Smooth muscle cell (in vitro differentiated cells): ENCODE results near the gene PLEKHA7. TPM values are rescaled to one million over a fixed set of nuclear protein-coding genes. Genes with fewer than 3 reads are reported as not detected.

Source experiments
- DNase-seq: peaks from one replicate; lab custom pipeline; 2025; ENCODE audit not compliant: unreplicated experiment; lab: John Stamatoyannopoulos, UW
- H2AFZ ChIP-seq: fragments of 200-600 bp; sonication (generic); 2 replicates; pipeline ENCODE4 v1.6.0; 2016; ENCODE audit warnings: antibody characterized with exemption, low read depth, mild to moderate bottlenecking
- H3F3A ChIP-seq: fragments of 200-600 bp; sonication (generic); 2 replicates; pipeline ENCODE4 v1.6.0; 2017; ENCODE audit warnings: antibody characterized with exemption, low read depth
- H3K27ac ChIP-seq: fragments of 200-600 bp; sonication (generic); 2 replicates; pipeline ENCODE4 v1.5.1; 2016; ENCODE audit warnings: low read depth, mild to moderate bottlenecking
- H3K27me3 ChIP-seq: fragments of 200-600 bp; sonication (generic); 2 replicates; pipeline ENCODE4 v1.6.1; 2016; ENCODE audit warnings: low read depth, mild to moderate bottlenecking
- H3K36me3 ChIP-seq: fragments of 200-600 bp; sonication (generic); 2 replicates; pipeline ENCODE4 v1.5.1; 2016; ENCODE audit warnings: low read depth
- H3K4me1 ChIP-seq: fragments of 200-600 bp; sonication (generic); 2 replicates; pipeline ENCODE4 v1.5.1; 2016; ENCODE audit warnings: low read depth
- H3K4me2 ChIP-seq: fragments of 200-600 bp; sonication (generic); 2 replicates; pipeline ENCODE4 v1.6.0; 2016; ENCODE audit warnings: mild to moderate bottlenecking
- H3K4me3 ChIP-seq: fragments of 200-600 bp; sonication (generic); 2 replicates; pipeline ENCODE4 v1.5.1; 2016; ENCODE audit warnings: mild to moderate bottlenecking
- H3K79me2 ChIP-seq: fragments of 200-600 bp; sonication (generic); 2 replicates; pipeline ENCODE4 v1.6.0; 2016; ENCODE audit warnings: low read depth, mild to moderate bottlenecking
- H3K9ac ChIP-seq: fragments of 200-600 bp; sonication (generic); 2 replicates; pipeline ENCODE4 v1.6.0; 2016; ENCODE audit warnings: low read depth
- H3K9me3 ChIP-seq: fragments of 200-600 bp; sonication (generic); replicated peaks from 2 replicates; pipeline ENCODE4 v1.5.1; 2016; ENCODE audit warnings: low read depth
- H4K20me1 ChIP-seq: fragments of 200-600 bp; sonication (generic); 2 replicates; pipeline ENCODE4 v1.6.0; 2016; ENCODE audit warnings: low read depth
- CTCF ChIP-seq: fragments of 200-600 bp; sonication (generic); IDR thresholded peaks from 2 replicates; pipeline ENCODE4 v1.5.1; 2017; ENCODE audit warnings: borderline replicate concordance, mild to moderate bottlenecking, antibody characterized with exemption; ENCODE audit not compliant: insufficient read depth, poor library complexity, severe bottlenecking
- WGBS: methylation state at CpG from one replicate; pipeline ENCODE4 v1.1.7; 2016; ENCODE audit warnings: low lambda C conversion rate; 5-methylcytosine and 5-hydroxymethylcytosine counted together
- polyA plus RNA-seq: library from polyadenylated mRNA; unstranded; fragments of >200 nt; fragmentation: Nextera tagmentation; extraction: Ambion mirVana; gene quantifications from 2 replicates; pipeline ENCODE4 v1.2.1, GENCODE V29; 2016
- total RNA-seq: library from RNA; depleted of rRNA; stranded (reverse); fragments of >200 nt; gene quantifications from 2 replicates; pipeline ENCODE4 v1.2.3, GENCODE V29; 2014

PLEKHA7 gene
- total and polyA plus RNA-seq, 2 experiments from 2014 or later, result 0.19 to 22.2 TPM

GRCh38 chr11:16809886-16810668, 204.1 kb downstream of the PLEKHA7 start:
- H4K20me1 ChIP-seq, result no peaks in the 10 kb centered on the region
- WGBS, result 89% methylated on average over 11 of the region's 11 CpGs
- H3K36me3 ChIP-seq, result no peaks in the 10 kb centered on the region
- H3K9me3 ChIP-seq, result no peaks in the 10 kb centered on the region
- H3K4me3 ChIP-seq, result no peak overlapping the region
- H3F3A ChIP-seq, result no peaks in the 10 kb centered on the region
- DNase-seq, result no peak
- no peak overlapping the region for H3K9ac ChIP-seq
- no peak overlapping the region for H3K4me2 ChIP-seq
- no peak for TF ChIP-seq CTCF
- no peak overlapping the region for H3K27ac ChIP-seq
- H3K79me2 ChIP-seq, result no peaks in the 10 kb centered on the region
- no peak overlapping the region for H2AFZ ChIP-seq
- H3K27me3 ChIP-seq, result no peaks in the 10 kb centered on the region
- peaks cover 12% of the 10 kb centered on the region for H3K4me1 ChIP-seq

- Histone ChIP-seq H3F3A (no peaks in the 10 kb centered on the region), H3K9me3 (no peaks in the 10 kb centered on the region), H3K9ac (no peak overlapping the region), H3K36me3 (no peaks in the 10 kb centered on the region), H3K27me3 (no peaks in the 10 kb centered on the region), H3K79me2 (no peaks in the 10 kb centered on the region), H3K4me2 (no peak overlapping the region), H3K27ac (no peak overlapping the region), H2AFZ (no peak overlapping the region), H3K4me1 (peaks cover 5% of the 10 kb centered on the region), H3K4me3 (no peak overlapping the region), H4K20me1 (no peaks in the 10 kb centered on the region)
- WGBS, result 97% methylated on average over 3 of the region's 3 CpGs
- no peak for DNase-seq
- no peak for TF ChIP-seq CTCF
These were observed 206.9 kb downstream of the PLEKHA7 start for GRCh38 chr11:16807306-16807705.

- H3K79me2 ChIP-seq, result no peaks in the 10 kb centered on the region
- H3K4me1 ChIP-seq, result peaks cover 1% of the 10 kb centered on the region
- no peak overlapping the region for H2AFZ ChIP-seq
- H3K4me3 ChIP-seq, result no peak overlapping the region
- no peak for TF ChIP-seq CTCF
- 84% methylated on average over 11 of the region's 11 CpGs for WGBS
- H3F3A ChIP-seq, result no peaks in the 10 kb centered on the region
- no peak overlapping the region for H3K4me2 ChIP-seq
- no peaks in the 10 kb centered on the region for H4K20me1 ChIP-seq
- no peaks in the 10 kb centered on the region for H3K9me3 ChIP-seq
- no peaks in the 10 kb centered on the region for H3K36me3 ChIP-seq
- no peak overlapping the region for H3K9ac ChIP-seq
- no peaks in the 10 kb centered on the region for H3K27me3 ChIP-seq
- DNase-seq, result no peak
- no peak overlapping the region for H3K27ac ChIP-seq
These were observed 207.4 kb downstream of the PLEKHA7 start for GRCh38 chr11:16806791-16807190.

- no peak overlapping the region for H3K9ac ChIP-seq
- no peaks in the 10 kb centered on the region for H3K79me2 ChIP-seq
- WGBS, result 91% methylated on average over 8 of the region's 8 CpGs
- DNase-seq, result no peak
- H2AFZ ChIP-seq, result no peak overlapping the region
- H3K36me3 ChIP-seq, result no peaks in the 10 kb centered on the region
- no peaks in the 10 kb centered on the region for H3F3A ChIP-seq
- no peaks in the 10 kb centered on the region for H4K20me1 ChIP-seq
- H3K9me3 ChIP-seq, result no peaks in the 10 kb centered on the region
- no peaks in the 10 kb centered on the region for H3K4me1 ChIP-seq
- no peak overlapping the region for H3K4me3 ChIP-seq
- no peak overlapping the region for H3K27ac ChIP-seq
- no peak for TF ChIP-seq CTCF
- no peaks in the 10 kb centered on the region for H3K27me3 ChIP-seq
- H3K4me2 ChIP-seq, result no peak overlapping the region
These were observed 208.3 kb downstream of the PLEKHA7 start for GRCh38 chr11:16805938-16806337.
